Uterus (tissue), 4 donors: ENCODE measurements around the gene CXCL8. TPM values are rescaled to one million over a fixed set of nuclear protein-coding genes. Genes with fewer than 3 reads are reported as not detected.

Experiments
- DNase-seq, 2 donors: peaks; one replicate each; pipeline ENCODE4 v3.0.0-alpha.2; 2019 to 2020
- H3K27ac ChIP-seq, 2 donors: fragments of 200-600 bp; sonication (generic); 1 replicate in 1 of 2; 2 replicates in 1 of 2; pipeline ENCODE4 v1.5.1; 2016 to 2018
- H3K27me3 ChIP-seq, 2 donors: fragments of 200-600 bp; sonication (generic); one replicate each; pipeline ENCODE4 v1.5.1; 2018 to 2019; ENCODE audit warnings: control low read depth in 1 of 2
- H3K36me3 ChIP-seq, 2 donors: fragments of 200-600 bp; sonication (generic); one replicate each; pipeline ENCODE4 v1.5.1; 2019; ENCODE audit warnings: control low read depth in 1 of 2
- H3K4me1 ChIP-seq, 2 donors: fragments of 200-600 bp; sonication (generic); one replicate each; pipeline ENCODE4 v1.5.1; 2018 to 2019; ENCODE audit warnings: control low read depth in 1 of 2
- H3K4me3 ChIP-seq, 2 donors: fragments of 200-600 bp; sonication (generic); 1 replicate in 1 of 2; 2 replicates in 1 of 2; pipeline ENCODE4 v1.5.1; 2018 to 2019; ENCODE audit warnings: mild to moderate bottlenecking in 1 of 2
- H3K9me3 ChIP-seq, 2 donors: fragments of 200-600 bp; sonication (generic); one replicate each; pipeline ENCODE4 v1.5.1; 2019; ENCODE audit warnings: control low read depth in 1 of 2
- CTCF ChIP-seq, 4 experiments: fragments of 200-600 bp in 2 of 4; fragments of 450-650 bp in 2 of 4; sonication (generic) in 2 of 4; IDR thresholded peaks; one replicate each; pipeline ENCODE4 v1.5.1; 2016 to 2019; ENCODE audit warnings: antibody characterized with exemption in 4 of 4, mild to moderate bottlenecking in 2 of 4, moderate library complexity in 1 of 4
- POLR2A ChIP-seq, 2 donors: fragments of 450-650 bp; IDR thresholded peaks; one replicate each; pipeline ENCODE4 v1.6.1; 2016; ENCODE audit warnings: antibody characterized with exemption in 2 of 2, mild to moderate bottlenecking in 1 of 2, moderate library complexity in 1 of 2
- intact Hi-C: fragments of 100-400 bp; cut with DNase I; formaldehyde crosslinking; loops from one replicate; pipeline ENCODE4 v1.15.1; 2023; ENCODE audit warnings: low total_unique reads
- total RNA-seq, 4 donors: library from RNA; depleted of rRNA in 3 of 4; stranded (reverse); fragments of >200 nt in 3 of 4; gene quantifications; one replicate each; pipeline versions ENCODE4 v1.1.0 to v1.2.4, GENCODE V29; 2014 to 2023
- donor health status: DM: yes; HTN: yes; CAD: no.

Gene CXCL8
- total RNA-seq, 4 donors from 2014 or later: 0.67 to 2.2 TPM; not detected in 2

GRCh38 chr4:73742490-73743160 lies 2.3 kb downstream of the CXCL8 start:
- intact Hi-C loops: no loop called here
- H3K4me1 ChIP-seq: no peaks in the 10 kb centered on the region
- no peaks in the 10 kb centered on the region for H3K9me3 ChIP-seq
- no peaks in the 10 kb centered on the region for H3K36me3 ChIP-seq
- TF ChIP-seq POLR2A (IDR thresholded peaks at IDR 0.05): no peak
- TF ChIP-seq CTCF (IDR thresholded peaks at IDR 0.05): no peak
- no peak overlapping the region for H3K27ac ChIP-seq
- H3K4me3 ChIP-seq: no peak overlapping the region
- DNase-seq: no peak
- no peaks in the 10 kb centered on the region for H3K27me3 ChIP-seq

GRCh38 chr4:73743281-73743680 lies 2.9 kb downstream of the CXCL8 start:
- H3K4me3 ChIP-seq: no peak overlapping the region
- intact Hi-C loops: no loop called here
- TF ChIP-seq CTCF (IDR thresholded peaks at IDR 0.05) (no peak), POLR2A (IDR thresholded peaks at IDR 0.05) (no peak)
- H3K9me3 ChIP-seq: no peaks in the 10 kb centered on the region
- no peaks in the 10 kb centered on the region for H3K27me3 ChIP-seq
- DNase-seq: no peak
- no peaks in the 10 kb centered on the region for H3K36me3 ChIP-seq
- no peak overlapping the region for H3K27ac ChIP-seq
- no peaks in the 10 kb centered on the region for H3K4me1 ChIP-seq

GRCh38 chr4:73743795-73744194 lies 3.4 kb downstream of the CXCL8 start:
- intact Hi-C loops: no loop called here
- Histone ChIP-seq H3K36me3 (no peaks in the 10 kb centered on the region), H3K27ac (no peak overlapping the region), H3K9me3 (no peaks in the 10 kb centered on the region), H3K4me1 (no peaks in the 10 kb centered on the region), H3K27me3 (no peaks in the 10 kb centered on the region), H3K4me3 (no peak overlapping the region)
- DNase-seq: no peak
- TF ChIP-seq CTCF (IDR thresholded peaks at IDR 0.05) (no peak), POLR2A (IDR thresholded peaks at IDR 0.05) (no peak)

GRCh38 chr4:73744203-73744602 lies 3.8 kb downstream of the CXCL8 start:
- TF ChIP-seq POLR2A (IDR thresholded peaks at IDR 0.05): no peak
- TF ChIP-seq CTCF (IDR thresholded peaks at IDR 0.05): no peak
- H3K4me1 ChIP-seq: no peaks in the 10 kb centered on the region
- H3K36me3 ChIP-seq: no peaks in the 10 kb centered on the region
- H3K9me3 ChIP-seq: no peaks in the 10 kb centered on the region
- no peaks in the 10 kb centered on the region for H3K27me3 ChIP-seq
- DNase-seq: no peak
- H3K27ac ChIP-seq: no peak overlapping the region
- no peak overlapping the region for H3K4me3 ChIP-seq
- intact Hi-C loops: no loop called here

- no peaks in the 10 kb centered on the region for H3K36me3 ChIP-seq
- intact Hi-C loops: no loop called here
- DNase-seq: no peak
- H3K27ac ChIP-seq: no peak overlapping the region
- H3K4me1 ChIP-seq: no peaks in the 10 kb centered on the region
- H3K27me3 ChIP-seq: no peaks in the 10 kb centered on the region
- H3K4me3 ChIP-seq: no peak overlapping the region
- no peaks in the 10 kb centered on the region for H3K9me3 ChIP-seq
- TF ChIP-seq CTCF (IDR thresholded peaks at IDR 0.05) (no peak), POLR2A (IDR thresholded peaks at IDR 0.05) (no peak)
These were observed 10.4 kb downstream of the CXCL8 start for GRCh38 chr4:73750730-73751129.
